Colonic mucosa (tissue), 4 donors: ENCODE results near the gene NOS1AP. TPM values are rescaled to one million over a fixed set of nuclear protein-coding genes. Genes with fewer than 3 reads are reported as not detected.

Experiments
- DNase-seq: peaks from one replicate; pipeline ENCODE4 v3.0.0-alpha.2; 2020
- H3K27ac ChIP-seq: fragments of 200-600 bp; one replicate; pipeline ENCODE4 v1.8.0; 2021
- H3K27me3 ChIP-seq: fragments of 200-600 bp; one replicate; pipeline ENCODE4 v1.8.0; 2021
- H3K36me3 ChIP-seq: fragments of 200-600 bp; one replicate; pipeline ENCODE4 v1.8.0; 2021
- H3K4me1 ChIP-seq: fragments of 200-600 bp; one replicate; pipeline ENCODE4 v1.8.0; 2021; ENCODE audit warnings: mild to moderate bottlenecking
- H3K4me3 ChIP-seq: fragments of 200-600 bp; one replicate; pipeline ENCODE4 v1.8.0; 2021
- H3K9ac ChIP-seq, 2 donors: one replicate each; pipeline ENCODE4 v1.7.0; 2013; ENCODE audit warnings: control low read depth in 2 of 2, low read depth in 2 of 2, low read length in 2 of 2
- H3K9me3 ChIP-seq: fragments of 200-600 bp; one replicate; pipeline ENCODE4 v1.8.0; 2021
- CTCF ChIP-seq: fragments of 200-600 bp; IDR thresholded peaks from one replicate; pipeline ENCODE4 v1.8.0; 2022; ENCODE audit warnings: antibody characterized with exemption, mild to moderate bottlenecking
- intact Hi-C: fragments of 100-400 bp; cut with DNase I; formaldehyde crosslinking; loops from one replicate; pipeline ENCODE4 v1.14.1; 2022
- total RNA-seq, 2 donors: library from RNA; stranded (reverse); fragmentation: NEBNext Ultra II Directional in 1 of 2; extraction: Animal tissue kit (Norgen Biotek cat#: 25700) in 1 of 2; gene quantifications; one replicate each; pipeline ENCODE4 v1.2.1, GENCODE V29; 2021
- donor health status: healthy.
- donor health status: DM: no; HTN: no; CAD: no.
- donor health status: DM: no; HTN: no; CAD: no.

The NOS1AP gene
- total RNA-seq, 2 donors from 2014 or later, result 9.0 to 14.4 TPM

- H3K27ac ChIP-seq, result no peak overlapping the region
- TF ChIP-seq CTCF, result no peak
- H3K4me3 ChIP-seq, result no peak overlapping the region
- peak overlapping the region in 1 of 2 donors; percentile 13 for H3K9ac ChIP-seq
- peaks cover 8% of the 10 kb centered on the region for H3K4me1 ChIP-seq
- intact Hi-C loops, result no loop called here
- no peaks in the 10 kb centered on the region for H3K27me3 ChIP-seq
- no peak for DNase-seq
- H3K36me3 ChIP-seq, result no peaks in the 10 kb centered on the region
- H3K9me3 ChIP-seq, result no peaks in the 10 kb centered on the region
Measured at GRCh38 chr1:162373541-162374260, 304.2 kb downstream of the NOS1AP start.

- intact Hi-C loops, result no loop called here
- no peak overlapping the region for H3K4me3 ChIP-seq
- peaks cover 8% of the 10 kb centered on the region for H3K4me1 ChIP-seq
- H3K9me3 ChIP-seq, result no peaks in the 10 kb centered on the region
- no peaks in the 10 kb centered on the region for H3K27me3 ChIP-seq
- no peak for TF ChIP-seq CTCF
- no peak overlapping the region for H3K9ac ChIP-seq
- no peaks in the 10 kb centered on the region for H3K36me3 ChIP-seq
- no peak for DNase-seq
- no peak overlapping the region for H3K27ac ChIP-seq
Measured at GRCh38 chr1:162374406-162374805, 304.9 kb downstream of the NOS1AP start.

DNA sequence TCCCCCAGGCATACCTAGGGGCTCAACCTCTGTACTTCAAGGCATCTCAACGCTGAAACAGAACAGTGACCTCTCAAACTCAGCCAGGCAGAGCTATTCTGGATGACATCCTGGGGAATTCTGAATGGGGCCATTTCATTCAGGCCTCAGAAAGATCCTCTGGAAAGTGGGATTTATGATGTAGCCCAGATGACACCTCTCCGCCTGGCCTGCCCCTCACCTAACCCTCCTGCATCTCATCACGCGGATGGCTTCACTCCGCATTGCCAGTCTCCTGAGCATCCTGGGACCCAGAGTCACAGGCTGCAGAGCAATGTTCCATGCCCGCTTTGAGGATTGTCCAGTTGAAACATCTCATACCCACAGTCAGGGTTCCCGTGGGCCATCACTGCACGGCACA lies 306.0 kb downstream of the NOS1AP start:
- Histone ChIP-seq H3K4me1 (peaks cover 8% of the 10 kb centered on the region), H3K4me3 (no peak overlapping the region), H3K9me3 (no peaks in the 10 kb centered on the region), H3K36me3 (no peaks in the 10 kb centered on the region), H3K27ac (no peak overlapping the region), H3K9ac (no peak overlapping the region), H3K27me3 (no peaks in the 10 kb centered on the region)
- no peak for TF ChIP-seq CTCF
- intact Hi-C loops, result no loop called here
- DNase-seq, result no peak

GRCh38 chr1:162376691-162377090 lies 307.2 kb downstream of the NOS1AP start, which contains the start of gene SPATA46:
Gene SPATA46 (minus strand): TSS chr1:162376854. CDS start chr1:162376790, 64 bp downstream.
- H3K9me3 ChIP-seq, result no peaks in the 10 kb centered on the region
- DNase-seq, result peak; percentile 14
- intact Hi-C loops, result no loop called here
- TF ChIP-seq CTCF, result no peak
- peaks cover 8% of the 10 kb centered on the region for H3K4me1 ChIP-seq
- H3K27ac ChIP-seq, result no peak within 1 kb of the TSS
- no peak within 1 kb of the TSS for H3K4me3 ChIP-seq
- H3K27me3 ChIP-seq, result no peaks in the 10 kb centered on the region
- H3K9ac ChIP-seq, result no peak within 1 kb of the TSS
- H3K36me3 ChIP-seq, result no peaks in the 10 kb centered on the region

DNA sequence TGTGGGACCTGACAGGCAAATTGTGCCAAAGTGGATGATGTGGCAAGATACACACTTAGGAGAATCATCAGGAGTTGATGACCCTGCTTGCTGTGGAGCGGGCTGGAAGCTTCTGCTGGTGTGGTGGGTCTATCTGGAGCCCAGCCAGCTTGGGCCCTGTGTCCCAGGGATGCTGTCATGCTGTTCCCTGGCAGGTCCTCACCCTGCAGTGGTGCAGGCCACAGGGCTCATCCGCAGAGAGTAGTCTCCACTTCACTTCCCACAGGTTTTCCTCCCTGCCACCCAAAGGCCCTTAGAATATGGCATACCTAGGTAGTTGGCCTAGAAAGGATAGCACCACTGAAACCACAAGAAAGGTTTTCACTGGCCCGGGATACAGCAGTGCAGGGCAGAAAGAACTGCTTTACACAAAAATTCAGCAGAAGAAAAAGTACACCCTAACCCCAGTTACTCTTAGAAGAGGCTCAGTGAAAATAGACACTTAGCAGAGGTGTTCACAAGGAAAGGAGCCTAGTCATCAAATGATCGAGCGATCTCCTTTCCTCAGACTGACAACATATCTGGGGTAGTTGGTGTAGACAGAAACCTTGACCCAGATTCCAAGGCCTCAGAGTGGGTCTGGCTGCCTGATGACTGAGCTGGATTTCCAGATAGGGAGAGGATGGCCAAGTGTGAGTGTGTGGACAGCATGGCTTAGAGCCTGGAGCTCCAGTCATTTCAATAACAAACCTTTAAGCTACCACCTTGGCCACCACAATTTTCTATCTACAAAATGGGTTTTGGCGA lies 310.8 kb downstream of the NOS1AP start:
- DNase-seq, result peak; percentile 19
- Histone ChIP-seq H3K4me1 (no peaks in the 10 kb centered on the region), H3K27me3 (no peaks in the 10 kb centered on the region), H3K9ac (no peak overlapping the region), H3K27ac (no peak overlapping the region), H3K36me3 (no peaks in the 10 kb centered on the region), H3K9me3 (no peaks in the 10 kb centered on the region), H3K4me3 (no peak overlapping the region)
- TF ChIP-seq CTCF, result no peak
- intact Hi-C loops, result loop anchor here (10.0 kb wide), 1 partner anchor 95 kb away; no protein-coding TSS in a partner anchor
